Left forelimb (tissue), 1 donor: ENCODE results near the gene PTPRN2.
"Not testable (repeated sequence)": the region's sequence is repeated elsewhere in the genome, so short reads cannot be mapped to it uniquely, and the experiment has no call there.

ENCODE experiments used
- DNase-seq: peaks from one replicate; pipeline ENCODE4 v3.0.0-alpha.2; 2018; ENCODE audit warnings: low spot score

Gene PTPRN2

DNA sequence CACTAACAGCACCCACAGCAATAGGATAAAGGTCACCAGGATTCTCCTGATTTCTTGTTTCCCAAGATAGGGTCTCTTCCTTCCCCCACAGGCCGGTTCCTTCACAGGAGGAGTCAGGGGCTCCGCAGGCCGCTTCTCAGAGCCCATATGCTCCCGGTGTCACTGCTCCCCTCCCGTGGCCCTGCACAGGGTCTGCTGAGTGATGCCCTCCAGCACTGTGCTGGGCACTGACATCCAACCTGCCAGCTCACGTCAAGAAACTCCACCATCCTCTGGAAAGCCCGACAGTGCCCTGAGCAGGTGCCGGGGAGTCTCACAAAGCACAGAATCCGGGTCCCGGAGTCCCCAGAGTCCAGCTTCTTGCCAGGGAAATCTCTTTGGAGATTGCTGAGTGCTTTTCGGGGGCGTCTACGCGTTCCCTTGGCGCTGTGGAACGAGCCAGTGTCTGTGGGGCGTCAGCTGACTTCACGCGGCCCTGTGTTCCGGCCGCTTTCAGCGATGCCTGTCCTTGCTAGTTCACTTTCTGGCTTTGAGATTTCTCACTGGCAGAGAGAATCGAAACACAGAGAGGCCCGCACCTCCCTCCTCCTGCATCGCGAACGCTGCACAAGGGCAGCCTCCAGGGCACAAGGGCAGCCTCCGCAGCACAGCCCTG, 683.3 kb downstream of the PTPRN2 start:
- peak; percentile 18 for DNase-seq

- DNase-seq, result peak; percentile 64
These were observed 683.9 kb downstream of the PTPRN2 start for GRCh38 chr7:157903710-157904109.

DNA sequence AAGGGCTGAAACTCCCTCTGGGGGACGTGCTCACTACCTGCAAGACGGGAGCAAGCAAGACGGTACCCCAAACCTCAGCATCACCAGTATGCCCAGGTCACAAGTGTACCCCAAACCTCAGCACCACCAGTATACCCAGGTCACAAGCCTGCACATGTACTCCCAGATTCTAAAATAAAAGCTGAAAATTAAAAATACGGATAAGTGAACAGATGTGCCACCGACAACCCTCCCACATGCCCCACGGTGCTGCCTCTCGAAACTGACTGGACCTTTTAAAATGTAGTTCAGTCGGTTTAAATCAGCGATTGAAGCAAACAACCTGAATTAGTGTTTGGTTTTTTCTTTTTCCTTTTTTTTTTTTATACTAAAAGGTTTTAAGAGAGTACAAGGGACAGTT, 684.3 kb downstream of the PTPRN2 start:
- no peak for DNase-seq

GRCh38 chr7:157901816-157902610, 685.6 kb downstream of the PTPRN2 start:
- DNase-seq, result peak; percentile 25

- DNase-seq, result peak; percentile 15
These were observed 686.5 kb downstream of the PTPRN2 start for GRCh38 chr7:157901166-157901565.

GRCh38 chr7:157900556-157900955, 687.1 kb downstream of the PTPRN2 start:
- DNase-seq, result peak; percentile 26

DNA sequence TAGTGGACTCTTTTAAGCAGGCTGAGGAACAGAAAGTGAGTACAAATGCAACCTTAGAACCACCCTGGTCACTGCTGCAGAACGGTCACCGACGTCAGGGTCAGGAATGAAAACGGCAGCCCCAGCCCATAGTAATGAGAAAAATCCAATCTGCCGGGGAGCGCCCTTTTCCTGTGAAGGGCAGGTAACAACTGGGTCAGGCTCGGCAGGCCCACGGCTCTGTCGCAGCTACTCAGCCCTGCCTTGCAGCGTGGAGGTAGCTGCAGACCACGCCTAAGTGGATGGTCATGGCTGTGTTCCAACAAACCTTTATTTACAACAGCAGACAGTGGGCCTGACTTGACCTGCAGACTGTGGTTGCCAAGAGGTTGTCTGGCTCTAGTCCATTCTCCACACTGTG, 687.6 kb downstream of the PTPRN2 start:
- DNase-seq, result peak; percentile 25

DNA sequence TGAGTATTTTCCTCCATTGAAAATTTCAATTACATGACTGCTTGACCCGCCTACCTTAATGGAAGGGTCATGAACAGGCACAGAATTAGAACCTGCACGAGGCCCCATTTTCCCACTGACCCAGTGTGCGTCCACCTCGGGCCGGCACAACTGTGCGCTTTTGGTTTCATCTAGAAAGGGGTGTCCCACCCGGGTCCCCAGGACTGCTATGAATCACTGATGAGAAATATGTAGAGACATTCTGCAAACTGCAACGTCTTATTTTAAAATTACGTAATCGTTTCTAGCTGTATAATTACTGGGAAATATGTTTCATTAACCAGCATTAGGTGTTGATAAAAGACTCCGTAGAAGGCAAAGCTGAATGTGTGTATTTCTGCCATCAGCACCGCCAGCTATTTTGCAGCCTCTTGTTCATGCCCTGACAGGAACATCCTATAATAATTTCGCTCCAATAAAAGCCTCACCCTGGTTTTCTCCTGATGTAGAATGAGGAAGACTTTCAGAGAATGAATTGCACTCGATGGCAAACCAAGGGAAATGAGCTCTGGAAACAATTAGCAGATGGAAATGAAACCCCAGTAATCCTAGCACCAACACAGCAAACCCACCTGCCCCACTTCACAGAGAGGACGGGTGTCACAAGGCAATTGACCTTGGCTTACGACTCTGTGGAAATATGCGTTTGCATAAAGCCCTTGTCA, 688.7 kb downstream of the PTPRN2 start:
- no peak for DNase-seq

DNA sequence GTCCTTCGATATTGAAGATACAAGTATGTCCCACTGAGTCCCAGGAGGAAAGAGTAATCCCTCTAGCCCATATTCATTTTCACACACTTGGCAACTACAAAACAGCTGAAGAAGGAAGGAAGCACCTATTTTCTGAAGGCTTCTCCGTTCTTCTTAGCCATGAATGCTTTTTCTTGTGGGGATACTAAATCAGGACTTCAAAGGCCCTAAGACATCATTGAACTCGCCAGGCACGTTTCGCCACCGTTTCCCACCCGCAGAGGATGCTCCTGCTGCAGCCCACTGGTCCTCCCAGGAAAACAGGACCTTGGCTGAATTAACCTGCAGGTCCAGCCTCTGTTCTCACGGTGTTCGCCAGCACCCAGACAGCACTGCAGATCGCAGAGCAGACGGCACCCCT, 689.4 kb downstream of the PTPRN2 start:
- peak; percentile 38 for DNase-seq

DNA sequence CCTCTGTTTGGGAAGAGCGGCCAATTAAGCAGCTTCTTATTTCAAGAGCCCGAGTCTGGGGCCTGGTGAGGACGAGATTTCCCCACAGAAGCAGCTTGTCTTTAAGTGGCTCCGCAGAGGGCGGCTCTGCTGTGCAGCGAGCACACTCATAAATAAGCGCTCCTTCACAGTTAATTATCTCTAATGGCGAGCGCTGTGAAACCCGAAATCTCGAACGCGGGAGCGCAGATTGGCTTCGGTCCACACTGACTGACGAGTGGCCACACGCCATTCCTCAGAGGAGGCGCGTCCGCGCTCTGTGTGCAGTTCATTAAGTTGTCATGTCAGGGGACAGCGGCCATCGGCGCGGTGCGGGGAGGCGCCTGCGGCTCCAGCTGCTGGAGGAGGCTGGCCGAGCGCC, 689.9 kb downstream of the PTPRN2 start:
- peak; percentile 57 for DNase-seq

DNA sequence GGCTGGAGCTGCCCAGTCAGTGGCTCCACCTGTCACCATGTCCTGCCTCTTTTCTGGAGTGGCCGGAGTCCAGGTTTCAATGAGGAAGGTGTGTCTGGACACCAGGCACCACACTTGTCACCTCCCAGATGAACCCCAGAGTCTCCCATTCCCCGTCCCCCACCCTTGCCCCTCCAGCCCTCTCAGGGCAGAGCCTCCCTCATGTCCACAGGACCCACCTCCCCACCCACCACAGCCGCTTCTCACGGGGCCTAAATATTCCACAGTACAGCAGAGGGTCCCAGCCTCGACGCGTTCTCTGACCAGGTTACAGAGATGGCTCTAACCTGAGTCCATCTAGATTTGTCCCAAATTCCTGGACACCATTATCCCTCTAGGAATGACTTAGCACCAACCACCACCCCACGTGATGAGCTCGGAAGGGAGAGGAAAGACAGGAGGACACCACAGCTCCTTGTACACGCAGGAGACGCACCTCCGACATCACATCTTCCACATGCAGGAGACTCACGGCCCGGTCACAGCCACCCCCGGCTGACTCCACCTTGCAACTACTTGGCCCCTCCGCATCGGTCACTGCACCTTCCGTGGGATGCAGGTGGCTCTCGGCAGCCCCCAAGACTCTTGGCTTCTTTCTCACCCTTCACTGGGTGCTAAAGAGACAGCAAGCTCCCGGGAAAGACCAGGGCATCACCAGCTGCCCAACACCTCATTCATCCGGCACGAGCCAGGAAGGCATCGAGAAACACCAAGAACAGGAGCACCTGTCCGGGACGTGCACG, 690.7 kb downstream of the PTPRN2 start:
- peak; percentile 33 for DNase-seq

GRCh38 chr7:157896376-157896675, 691.3 kb downstream of the PTPRN2 start:
- DNase-seq, result not testable (repeated sequence)

- DNase-seq, result peak; percentile 41
These were observed 691.9 kb downstream of the PTPRN2 start for GRCh38 chr7:157895520-157896375.

GRCh38 chr7:157895098-157895497, 692.5 kb downstream of the PTPRN2 start:
- not testable (repeated sequence) for DNase-seq

GRCh38 chr7:157893535-157894044, 694.0 kb downstream of the PTPRN2 start:
- DNase-seq, result peak; percentile 33

DNA sequence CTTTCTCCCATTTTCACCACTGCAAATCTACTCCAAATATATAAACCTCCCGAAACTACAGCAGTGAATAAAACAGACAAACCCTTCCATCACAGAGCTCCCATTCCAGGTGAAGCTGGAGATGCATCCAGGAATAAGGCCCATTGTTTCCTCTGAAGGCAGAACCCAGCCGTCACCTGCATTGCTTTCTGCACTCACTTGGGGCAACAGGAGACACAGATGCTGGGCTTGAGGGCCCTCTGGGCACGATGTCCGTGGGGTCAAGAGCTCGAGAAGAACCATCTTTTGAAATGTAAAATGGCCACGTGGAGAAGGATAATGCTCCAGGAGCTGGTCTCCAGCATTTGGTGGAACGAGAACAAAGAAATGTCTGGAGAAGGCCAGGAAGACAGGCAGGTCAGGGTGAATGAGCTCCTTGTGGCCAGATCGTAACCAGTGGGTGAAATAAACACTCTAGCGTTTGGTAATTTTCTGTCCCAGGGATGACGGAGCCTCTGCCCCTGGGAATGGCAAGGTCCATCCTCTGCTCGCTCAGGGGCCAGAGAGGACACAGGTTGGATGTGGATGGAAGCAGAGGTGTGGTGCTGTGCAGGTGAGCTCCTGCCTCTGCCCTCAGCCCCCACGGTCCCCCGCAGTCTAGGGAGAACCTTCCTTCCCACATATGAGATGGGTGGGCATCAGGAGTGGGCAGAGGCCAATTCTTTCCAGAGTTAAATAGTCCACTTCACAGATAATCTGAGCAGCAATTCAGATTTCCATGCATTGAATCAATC, 694.7 kb downstream of the PTPRN2 start:
- peak; percentile 53 for DNase-seq

DNA sequence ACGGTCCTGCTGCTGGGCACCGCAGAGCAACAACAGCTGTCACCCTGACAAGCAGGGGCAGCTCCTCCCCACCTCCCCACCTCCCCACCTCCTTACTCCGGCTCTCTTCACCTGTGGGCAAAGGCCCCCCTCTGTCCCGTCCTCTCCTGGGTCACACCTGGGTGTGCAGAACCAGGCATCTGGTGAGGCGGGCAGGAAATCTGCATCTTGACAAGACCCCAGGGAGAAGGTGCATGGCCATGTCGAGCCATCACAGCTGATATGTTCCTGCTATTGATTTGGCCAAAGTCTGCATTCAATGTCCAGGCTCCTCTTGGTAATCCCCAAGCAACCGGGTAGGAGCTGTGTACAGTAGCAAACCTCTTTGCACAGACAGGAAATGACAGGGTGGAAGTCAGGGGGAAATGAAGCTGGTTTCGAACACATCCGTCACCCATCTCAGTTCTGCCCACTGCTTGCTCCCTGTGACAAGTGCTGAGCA, 696.7 kb downstream of the PTPRN2 start:
- DNase-seq, result peak; percentile 50

GRCh38 chr7:157889480-157889879, 698.1 kb downstream of the PTPRN2 start:
- peak; percentile 6 for DNase-seq

- DNase-seq, result no peak
These were observed 699.0 kb downstream of the PTPRN2 start for GRCh38 chr7:157888579-157888978.

- no peak for DNase-seq
These were observed 700.2 kb downstream of the PTPRN2 start for GRCh38 chr7:157887400-157887799.
